Heart left ventricle (tissue), 16 donors: ENCODE results near the gene IGSF22. TPM values are rescaled to one million over a fixed set of nuclear protein-coding genes. Genes with fewer than 3 reads are reported as not detected.
A peak's percentile ranks its signal among the peaks of the same experiment; 100 is the strongest.

Experiments used
- ATAC-seq, 4 donors: fragments of 200-7000 bp; cut with Tn5 transposase; one replicate each; pipeline ENCODE4 v1.9.1; 2020 to 2022; ENCODE audit warnings: moderate library complexity in 4 of 4, mild to moderate bottlenecking in 3 of 4, moderate number of reproducible peaks in 1 of 4
- DNase-seq, 5 donors: peaks; one replicate each; pipeline ENCODE4 v3.0.0-alpha.2; 2020
- H3K27ac ChIP-seq, 12 donors: fragments of 200-600 bp; sonication (generic) in 4 of 12; one replicate each; pipeline versions ENCODE4 v1.5.0 to v1.8.0; 2016 to 2022; ENCODE audit warnings: mild to moderate bottlenecking in 2 of 12
- H3K27me3 ChIP-seq, 9 donors: fragments of 200-600 bp; sonication (generic) in 2 of 9; one replicate each; pipeline versions ENCODE4 v1.5.1 to v1.8.0; 2016 to 2022; ENCODE audit warnings: mild to moderate bottlenecking in 3 of 9
- H3K36me3 ChIP-seq, 9 donors: fragments of 200-600 bp; sonication (generic) in 2 of 9; one replicate each; pipeline versions ENCODE4 v1.5.0 to v1.8.0; 2018 to 2022; ENCODE audit warnings: mild to moderate bottlenecking in 2 of 9
- H3K4me1 ChIP-seq, 12 donors: fragments of 200-600 bp; sonication (generic) in 4 of 12; one replicate each; pipeline versions ENCODE4 v1.5.0 to v1.8.0; 2016 to 2022; ENCODE audit warnings: mild to moderate bottlenecking in 3 of 12
- H3K4me3 ChIP-seq, 12 donors: fragments of 200-600 bp; sonication (generic) in 4 of 12; one replicate each; pipeline versions ENCODE4 v1.5.0 to v1.8.0; 2017 to 2022; ENCODE audit warnings: mild to moderate bottlenecking in 9 of 12, moderate library complexity in 4 of 12
- H3K9me3 ChIP-seq, 12 donors: fragments of 200-600 bp; sonication (generic) in 4 of 12; one replicate each; pipeline versions ENCODE4 v1.5.0 to v1.8.0; 2016 to 2022; ENCODE audit warnings: mild to moderate bottlenecking in 1 of 12
- CTCF ChIP-seq, 12 donors: fragments of 200-600 bp; sonication (generic) in 4 of 12; IDR thresholded peaks; one replicate each; pipeline versions ENCODE4 v1.5.0 to v1.8.0; 2018 to 2022; ENCODE audit warnings: antibody characterized with exemption in 12 of 12, mild to moderate bottlenecking in 5 of 12
- POLR2A ChIP-seq, 2 donors: fragments of 450-650 bp; IDR thresholded peaks; one replicate each; pipeline ENCODE4 v1.6.1; 2017; ENCODE audit warnings: antibody characterized with exemption in 2 of 2, mild to moderate bottlenecking in 2 of 2, moderate library complexity in 2 of 2
- WGBS, 4 donors: extraction: QIAGEN DNeasy Blood & Tissue Kit in 2 of 4; methylation state at CpG; one replicate each; pipeline versions ENCODE4 v1.1.5 to v1.1.7; 2013 to 2018; 5-methylcytosine and 5-hydroxymethylcytosine counted together
- intact Hi-C, 10 donors: fragments of 100-400 bp; cut with DNase I; formaldehyde crosslinking; loops; one replicate each; pipeline versions ENCODE4 v1.11.1 to v1.14.2; 2022
- polyA plus RNA-seq, 2 donors: library from polyadenylated mRNA; stranded (reverse); fragments of 200-250 nt; gene quantifications; one replicate each; pipeline ENCODE4 v1.2.3, GENCODE V29; 2013
- total RNA-seq, 9 donors: library from RNA; depleted of rRNA in 2 of 9; stranded (reverse); fragments of >200 nt in 2 of 9; fragmentation: NEBNext Ultra II Directional in 3 of 9; extraction: Animal tissue kit (Norgen Biotek cat#: 25700) in 3 of 9; gene quantifications; one replicate each; pipeline versions ENCODE4 v1.1.0 to v1.2.4, GENCODE V29; 2016 to 2023
- donor health status: ischemic (EF 13 %, LVEDD 7.1; RV severe dilation, severe dysfunction).
- donor health status: healthy with polysubstance abuse.
- donor health status: DM: no; HTN: yes; CAD: no.
- donor health status: DM: no; HTN: no; CAD: no.
- donor health status: ischemic (EF 25% LVEDD 6.9; RV normal size, moderate dysfunction).
- donor health status: ischemic (EF 25% LVEDD 5.7; RV mildly dilated, moderate dysfunction).
- donor health status: healthy.
- donor health status: DM: yes; HTN: yes; CAD: no.
- donor health status: ischemic (EF 35%, LVEDD 5.7; RV mildly dilated, moderate dysfunction).
- donor health status: nonischemic (EF 11% LVEDD 7.7; RV severe dilation, severe dysfunction).
- donor health status: DM: yes; HTN: yes; CAD: no.
- donor health status: PGD.
- donor health status: ischemic (EF 29% LVEDD 5.4; RV normal size, mild dysfunction).
- donor health status: nonischemic (EF 23%, LVEDD 6.1; RV moderate dilation, normal function).

Gene IGSF22
- total and polyA plus RNA-seq, 11 donors: 0.24 to 1.2 (median 0.77) TPM

GRCh38 chr11:18772211-18772610, 46.2 kb upstream of the IGSF22 start:
- H3K4me3 ChIP-seq: no peak overlapping the region
- H3K36me3 ChIP-seq: no peaks in the 10 kb centered on the region
- H3K27me3 ChIP-seq: no peaks in the 10 kb centered on the region
- DNase-seq (no peak), ATAC-seq (peak; percentile 23 to 78 (median 40))
- H3K4me1 ChIP-seq: peaks cover 0 to 15% (median 0%) of the 10 kb centered on the region in 12 donors
- H3K27ac ChIP-seq: no peak overlapping the region
- TF ChIP-seq POLR2A (IDR thresholded peaks at IDR 0.05) (no peak), CTCF (IDR thresholded peaks at IDR 0.05) (no peak)
- WGBS, 4 donors: 43 to 66% (median 61%) methylated on average over 5 of the region's 5 CpGs
- intact Hi-C loops: no loop called here
- no peaks in the 10 kb centered on the region for H3K9me3 ChIP-seq

GRCh38 chr11:18771266-18772035, 45.5 kb upstream of the IGSF22 start:
- WGBS, 4 donors: 78 to 87% (median 86%) methylated on average over 13 of the region's 13 CpGs
- Histone ChIP-seq H3K36me3 (no peaks in the 10 kb centered on the region), H3K9me3 (no peaks in the 10 kb centered on the region), H3K27ac (no peak overlapping the region), H3K4me1 (peaks cover 0 to 15% (median 0%) of the 10 kb centered on the region in 12 donors), H3K27me3 (no peaks in the 10 kb centered on the region), H3K4me3 (no peak overlapping the region)
- no peak for DNase-seq
- TF ChIP-seq CTCF (IDR thresholded peaks at IDR 0.05) (no peak), POLR2A (IDR thresholded peaks at IDR 0.05) (no peak)
- no peak for ATAC-seq
- intact Hi-C loops: no loop called here

GRCh38 chr11:18770479-18771125, 44.6 kb upstream of the IGSF22 start:
- Histone ChIP-seq H3K27ac (peak overlapping the region in 3 of 12 donors; percentile 2 to 37 (median 9)), H3K27me3 (no peaks in the 10 kb centered on the region), H3K9me3 (no peaks in the 10 kb centered on the region), H3K4me3 (no peak overlapping the region), H3K36me3 (no peaks in the 10 kb centered on the region), H3K4me1 (peaks cover 0 to 15% (median 0%) of the 10 kb centered on the region in 12 donors)
- no peak for DNase-seq
- 65 to 73% (median 70%) methylated on average over 9 to 11 of the region's 11 CpGs for WGBS, 4 donors
- ATAC-seq: no peak
- TF ChIP-seq CTCF (IDR thresholded peaks at IDR 0.05): no peak
- no peak for TF ChIP-seq POLR2A (IDR thresholded peaks at IDR 0.05)
- intact Hi-C loops: no loop called here

- H3K9me3 ChIP-seq: no peaks in the 10 kb centered on the region
- H3K4me1 ChIP-seq: peaks cover 0 to 15% (median 0%) of the 10 kb centered on the region in 12 donors
- no peak for DNase-seq
- H3K27me3 ChIP-seq: no peaks in the 10 kb centered on the region
- TF ChIP-seq CTCF (IDR thresholded peaks at IDR 0.05) (no peak), POLR2A (IDR thresholded peaks at IDR 0.05) (no peak)
- peak in 1 of 4 donors; percentile 55 for ATAC-seq
- H3K27ac ChIP-seq: peak overlapping the region in 5 of 12 donors; percentile 2 to 43 (median 29)
- 34 to 42% (median 38%) methylated on average over 8 of the region's 8 CpGs for WGBS, 4 donors
- intact Hi-C loops: loop anchor here in 2 of 10 donors (10.0 kb wide), 2 partner anchors 655 to 775 kb away; no protein-coding TSS in a partner anchor
- H3K36me3 ChIP-seq: no peaks in the 10 kb centered on the region
- no peak overlapping the region for H3K4me3 ChIP-seq
These were observed 43.9 kb upstream of the IGSF22 start for GRCh38 chr11:18769802-18770456.
